ENCODE results near the gene FBXO24.

Gene FBXO24

GRCh38 chr7:100575206-100575631 lies 10.9 kb upstream of the FBXO24 start:
- DNase-seq: no peak

- DNase-seq: no peak
Measured at GRCh38 chr7:100575746-100576383, 10.3 kb upstream of the FBXO24 start.

- DNase-seq: no peak
Measured at GRCh38 chr7:100576384-100576993, 9.6 kb upstream of the FBXO24 start.

GRCh38 chr7:100577103-100577502 lies 9.0 kb upstream of the FBXO24 start:
- no peak for DNase-seq

- no peak for DNase-seq
Measured at GRCh38 chr7:100577507-100577906, 8.6 kb upstream of the FBXO24 start.

GRCh38 chr7:100578246-100579183 lies 7.6 kb upstream of the FBXO24 start:
- DNase-seq: no peak

GRCh38 chr7:100580466-100581283 lies 5.5 kb upstream of the FBXO24 start:
- DNase-seq: no peak

GRCh38 chr7:100582041-100582579 lies 4.0 kb upstream of the FBXO24 start:
- DNase-seq: no peak

- DNase-seq: no peak
Measured at GRCh38 chr7:100582650-100583049, 3.5 kb upstream of the FBXO24 start.

GRCh38 chr7:100583132-100584053 lies 2.7 kb upstream of the FBXO24 start:
- DNase-seq: peak; percentile 33 to 89 (median 73)

- DNase-seq: no peak
Measured at GRCh38 chr7:100584054-100584682, 2.0 kb upstream of the FBXO24 start.

GRCh38 chr7:100584683-100585510 lies 1.2 kb upstream of the FBXO24 start:
- DNase-seq: peak in 1 of 6 experiments; percentile 15

- peak; percentile 56 to 85 (median 73) for DNase-seq
Measured at GRCh38 chr7:100585511-100586265, 440 bp upstream of the FBXO24 start, which contains the start of gene LRCH4. TSS of gene LRCH4 (minus strand) at chr7:100586129. CDS start at chr7:100586100, 29 bp downstream.

- DNase-seq: no peak
Measured at GRCh38 chr7:100588438-100588837, 2.3 kb downstream of the FBXO24 start.

GRCh38 chr7:100589341-100589947 lies 3.3 kb downstream of the FBXO24 start:
- no peak for DNase-seq

GRCh38 chr7:100590077-100590737 lies 4.1 kb downstream of the FBXO24 start:
- DNase-seq: no peak

GRCh38 chr7:100591596-100591995 lies 5.5 kb downstream of the FBXO24 start:
- no peak for DNase-seq

GRCh38 chr7:100595188-100595587 lies 9.1 kb downstream of the FBXO24 start:
- DNase-seq: no peak
